GM18861 (cell line): ENCODE measurements around the gene RPL3.

Experiments
- ATAC-seq: cut with Tn5 transposase; IDR thresholded peaks from one replicate; pipeline ENCODE4 v1.9.1; 2021; ENCODE audit not compliant: unreplicated experiment

The RPL3 gene

GRCh38 chr22:39301108-39301507 is 18.3 kb downstream of the RPL3 start:
- no peak for ATAC-seq

- ATAC-seq: no peak
Measured at GRCh38 chr22:39300186-39300830, 19.1 kb downstream of the RPL3 start.

DNA sequence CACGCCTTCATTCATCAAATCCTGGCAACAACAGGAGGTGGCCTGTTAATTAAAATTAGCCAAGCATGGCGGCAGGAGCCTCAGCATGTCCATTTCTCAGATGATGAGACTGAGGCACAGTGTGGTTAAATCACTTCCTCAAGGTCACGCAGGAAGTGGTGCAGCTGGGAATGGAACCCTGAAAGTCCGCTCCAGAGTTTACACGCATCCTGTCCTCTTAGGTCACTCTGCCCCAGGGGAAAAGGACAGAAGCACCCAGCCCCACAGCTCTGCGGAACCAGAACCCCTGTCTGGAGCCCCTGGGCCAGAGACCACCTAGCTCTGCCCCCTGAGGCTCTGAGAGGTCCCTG is 19.6 kb downstream of the RPL3 start:
- no peak for ATAC-seq

- no peak for ATAC-seq
Measured at GRCh38 chr22:39298241-39298987, 21.0 kb downstream of the RPL3 start.

- ATAC-seq: no peak
Measured at GRCh38 chr22:39297490-39298240, 21.8 kb downstream of the RPL3 start.

DNA sequence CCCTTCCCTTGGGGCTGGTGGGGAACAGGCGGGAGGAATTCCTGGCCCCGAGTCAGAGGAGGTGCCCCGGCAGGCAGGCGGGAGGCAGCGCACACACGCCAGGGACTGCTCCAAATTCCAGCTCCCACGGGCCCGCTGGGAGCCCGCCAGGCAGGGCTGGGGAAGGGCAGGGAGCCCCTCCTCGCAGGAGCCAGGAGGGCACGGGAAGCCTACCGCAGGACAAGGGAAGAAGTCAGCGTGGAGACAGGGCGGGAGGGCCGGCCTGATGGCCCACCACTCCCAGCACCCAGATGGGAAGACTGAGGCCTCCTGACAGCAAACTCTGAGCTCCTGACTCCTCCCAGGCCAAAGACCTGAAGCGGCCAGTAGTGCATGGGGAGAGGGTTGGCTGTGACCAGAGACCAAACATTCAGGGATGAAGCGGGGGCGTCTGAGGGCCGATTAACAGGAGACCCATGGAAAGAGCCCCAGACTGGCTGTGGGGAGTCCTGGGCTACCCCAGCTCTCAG is 22.4 kb downstream of the RPL3 start:
- ATAC-seq: no peak

- no peak for ATAC-seq
Measured at GRCh38 chr22:39296535-39296934, 22.9 kb downstream of the RPL3 start.

- no peak for ATAC-seq
Measured at GRCh38 chr22:39294571-39295468, 24.6 kb downstream of the RPL3 start.

- no peak for ATAC-seq
Measured at GRCh38 chr22:39293766-39294368, 25.6 kb downstream of the RPL3 start.

DNA sequence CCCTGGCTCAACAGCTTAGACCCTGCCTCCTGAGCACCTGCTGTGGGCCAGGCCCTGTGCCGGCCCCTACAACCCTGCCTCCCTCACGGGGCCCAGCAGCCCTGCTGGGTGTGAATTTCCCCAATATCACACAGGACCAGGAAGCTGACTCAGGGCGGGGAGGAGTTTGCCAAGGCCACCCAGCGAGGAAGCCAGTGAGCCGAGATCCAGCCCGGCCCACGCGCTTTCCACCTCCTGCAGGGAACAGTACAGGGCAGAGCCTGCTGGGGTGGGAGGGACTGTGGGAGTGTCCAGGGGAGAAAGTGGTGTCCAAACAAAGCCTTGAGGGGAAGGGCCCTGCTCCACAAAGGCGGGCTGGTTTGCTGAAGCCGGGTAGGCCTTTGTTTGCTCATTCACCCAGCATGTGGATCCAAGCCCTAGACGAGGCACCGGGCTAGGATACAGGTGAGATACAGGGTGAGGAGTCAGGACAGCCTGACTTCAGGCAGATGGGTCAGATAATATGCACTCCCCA is 26.8 kb downstream of the RPL3 start:
- ATAC-seq: no peak

GRCh38 chr22:39292031-39292462 is 27.4 kb downstream of the RPL3 start:
- ATAC-seq: no peak

GRCh38 chr22:39291523-39291922 is 27.9 kb downstream of the RPL3 start:
- no peak for ATAC-seq

DNA sequence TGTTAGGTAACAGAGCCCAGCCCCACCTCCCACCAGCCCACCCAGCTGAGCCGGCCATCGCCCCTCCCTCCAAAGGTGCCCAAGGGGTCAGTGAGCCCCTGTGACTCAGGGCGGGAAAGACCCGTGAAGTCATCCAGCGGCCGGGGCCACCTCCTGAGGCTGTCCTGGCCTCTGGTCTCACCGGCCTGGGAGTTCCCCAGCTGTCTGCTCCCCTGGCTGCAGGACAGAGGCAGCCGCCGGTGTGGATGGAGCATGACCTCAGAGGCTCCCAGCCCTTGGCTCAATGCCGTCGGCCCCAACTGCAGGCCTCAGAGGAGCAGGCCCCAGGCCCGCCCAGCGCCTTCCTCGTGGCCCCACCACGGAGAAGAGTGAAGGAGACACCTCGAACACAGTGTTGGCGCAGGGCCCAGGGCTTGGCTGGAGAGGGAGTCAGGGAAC is 28.7 kb downstream of the RPL3 start:
- no peak for ATAC-seq

DNA sequence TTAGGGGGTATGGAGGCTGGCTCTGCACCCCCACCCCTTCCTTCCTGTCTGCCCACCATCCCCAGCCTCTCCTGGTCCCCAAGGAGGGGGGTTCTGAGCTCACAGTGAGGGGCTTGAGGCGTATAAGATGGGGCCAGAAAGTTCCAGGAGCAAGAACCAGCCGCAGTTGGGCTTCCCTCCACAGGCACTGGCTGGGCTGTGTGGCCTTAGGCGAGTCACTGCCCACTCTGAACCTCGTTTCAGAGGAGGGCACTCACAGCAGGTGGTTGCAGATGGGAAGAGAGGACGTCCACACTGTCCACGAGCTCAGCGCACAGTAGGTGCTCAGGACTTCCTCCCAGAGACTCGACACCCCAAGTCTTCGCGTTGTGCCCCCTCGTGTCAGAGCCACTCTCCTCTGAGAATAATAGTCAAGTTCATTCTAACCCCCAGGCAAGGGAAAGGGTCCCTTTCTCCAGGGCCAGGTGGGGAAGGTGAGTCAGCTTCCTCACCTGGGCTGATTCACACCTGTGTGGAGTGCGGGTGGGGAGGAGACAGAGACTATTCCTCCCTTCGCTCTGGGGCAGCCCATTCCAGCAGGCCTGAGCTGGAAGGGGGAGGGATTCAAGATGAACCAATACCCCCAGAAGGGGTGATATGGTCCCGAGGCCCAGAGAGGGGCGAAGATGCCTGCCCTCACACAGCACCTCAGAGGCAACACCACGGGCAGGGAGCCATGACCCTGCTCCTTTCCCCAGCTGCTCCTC is 29.3 kb downstream of the RPL3 start:
- no peak for ATAC-seq

- no peak for ATAC-seq
Measured at GRCh38 chr22:39289533-39289932, 29.9 kb downstream of the RPL3 start.

DNA sequence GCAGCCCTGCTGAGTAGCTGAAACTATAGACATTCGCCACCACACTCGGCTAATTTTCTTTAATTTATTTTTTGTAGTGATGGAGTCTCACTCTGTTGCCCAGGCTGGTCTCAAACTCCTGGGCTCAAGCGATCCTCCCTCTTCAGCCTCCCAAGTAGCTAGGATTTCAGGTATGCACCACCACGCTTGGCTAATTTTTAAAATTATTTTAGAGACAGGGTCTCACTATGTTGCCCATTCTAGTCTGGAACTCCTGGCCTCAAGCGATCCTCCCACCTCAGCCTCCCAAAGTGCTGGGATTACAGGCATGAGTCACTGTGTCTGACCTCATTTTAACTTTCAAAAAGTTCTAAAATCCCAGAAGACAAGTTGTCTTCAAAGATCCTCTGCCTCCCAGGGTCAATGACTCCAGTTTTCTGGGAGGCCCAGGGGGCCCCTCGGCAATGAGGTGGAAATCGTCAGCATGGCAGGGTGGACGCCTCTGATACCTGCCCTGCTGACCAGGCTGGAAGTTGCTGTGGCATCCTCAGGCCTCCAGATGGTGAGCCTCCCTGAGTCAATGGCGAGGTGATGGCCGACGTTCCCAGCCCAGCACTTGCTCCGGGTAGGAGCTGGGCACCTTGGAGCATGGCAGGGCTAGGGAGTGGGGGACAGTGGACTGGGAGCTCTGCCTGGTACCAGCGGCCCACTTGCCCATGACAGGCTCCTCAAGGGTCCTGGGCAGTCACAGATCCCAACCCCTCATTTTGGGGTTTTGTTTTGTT is 31.1 kb downstream of the RPL3 start:
- ATAC-seq: no peak

- no peak for ATAC-seq
Measured at GRCh38 chr22:39287076-39287725, 32.2 kb downstream of the RPL3 start.

GRCh38 chr22:39284983-39285382 is 34.4 kb downstream of the RPL3 start:
- ATAC-seq: no peak
